MM.1S (cell line): ENCODE results near the gene SEMA6A.

Experiments
- DNase-seq: peaks from one replicate; pipeline ENCODE4 v3.0.0-alpha.2; 2015
- H2AFZ ChIP-seq: fragments of 300-600 bp; sonication (generic); 2 replicates; pipeline ENCODE4 v1.6.0; 2016; ENCODE audit warnings: antibody characterized with exemption, low read length
- H3F3A ChIP-seq: fragments of 300-600 bp; sonication (generic); 2 replicates; pipeline ENCODE4 v1.6.1; 2016; ENCODE audit warnings: mild to moderate bottlenecking, antibody characterized with exemption, low read length, moderate library complexity, mixed read lengths; ENCODE audit not compliant: insufficient read depth
- H3K27ac ChIP-seq: fragments of 300-600 bp; sonication (generic); 2 replicates; pipeline ENCODE4 v1.5.1; 2016; ENCODE audit warnings: mild to moderate bottlenecking, low read length
- H3K27me3 ChIP-seq: fragments of 300-600 bp; sonication (generic); replicated peaks from 2 replicates; pipeline ENCODE4 v1.6.0; 2016; ENCODE audit warnings: low read length; ENCODE audit not compliant: insufficient read depth
- H3K36me3 ChIP-seq: fragments of 300-600 bp; sonication (generic); replicated peaks from 2 replicates; pipeline ENCODE4 v1.6.1; 2016; ENCODE audit warnings: mild to moderate bottlenecking, low read length, mixed read lengths; ENCODE audit not compliant: insufficient read depth
- H3K4me1 ChIP-seq: fragments of 300-600 bp; sonication (generic); 2 replicates; pipeline ENCODE4 v1.6.1; 2016; ENCODE audit warnings: low read length, mixed read lengths
- H3K4me2 ChIP-seq: fragments of 300-600 bp; sonication (generic); 2 replicates; pipeline ENCODE4 v1.6.0; 2016; ENCODE audit warnings: low read depth, low read length
- H3K4me3 ChIP-seq: fragments of 300-600 bp; sonication (generic); 2 replicates; pipeline ENCODE4 v1.5.1; 2016; ENCODE audit warnings: low read length, mixed read lengths
- H3K79me2 ChIP-seq: fragments of 300-600 bp; sonication (generic); 2 replicates; pipeline ENCODE4 v1.6.1; 2016; ENCODE audit warnings: mixed run types, low read length, mixed read lengths
- H3K9ac ChIP-seq: fragments of 300-600 bp; sonication (generic); 2 replicates; pipeline ENCODE4 v1.6.1; 2016; ENCODE audit warnings: low read length, mixed read lengths
- H3K9me2 ChIP-seq: fragments of 300-600 bp; sonication (generic); replicated peaks from 2 replicates; pipeline ENCODE4 v1.6.1; 2016; ENCODE audit warnings: mild to moderate bottlenecking, low read length, mixed read lengths; ENCODE audit not compliant: insufficient read depth
- H3K9me3 ChIP-seq: fragments of 300-600 bp; sonication (generic); replicated peaks from 2 replicates; pipeline ENCODE4 v1.6.1; 2016; ENCODE audit warnings: mild to moderate bottlenecking, low read length, mixed read lengths; ENCODE audit not compliant: insufficient read depth
- H4K20me1 ChIP-seq: fragments of 300-600 bp; sonication (generic); 2 replicates; pipeline ENCODE4 v1.6.1; 2016; ENCODE audit warnings: mild to moderate bottlenecking, low read length, moderate library complexity, mixed read lengths; ENCODE audit not compliant: insufficient read depth
- EZH2 ChIP-seq: fragments of 300-600 bp; sonication (generic); optimal IDR thresholded peaks from 2 replicates; pipeline ENCODE3; 2017; ENCODE audit warnings: low read depth, mild to moderate bottlenecking, antibody characterized with exemption, low read length, mixed read lengths
- EZH2phosphoT487 ChIP-seq: fragments of 300-600 bp; sonication (generic); IDR thresholded peaks from 2 replicates; pipeline ENCODE4 v1.6.1; 2018; ENCODE audit warnings: antibody characterized with exemption, low read length
- TF ChIP-seq, protein P1 (sequence below): fragments of 300-600 bp; sonication (generic); IDR thresholded peaks from 2 replicates; pipeline ENCODE4 v1.5.1; 2016; ENCODE audit warnings: antibody characterized with exemption, low read length, mixed read lengths

Gene SEMA6A

DNA sequence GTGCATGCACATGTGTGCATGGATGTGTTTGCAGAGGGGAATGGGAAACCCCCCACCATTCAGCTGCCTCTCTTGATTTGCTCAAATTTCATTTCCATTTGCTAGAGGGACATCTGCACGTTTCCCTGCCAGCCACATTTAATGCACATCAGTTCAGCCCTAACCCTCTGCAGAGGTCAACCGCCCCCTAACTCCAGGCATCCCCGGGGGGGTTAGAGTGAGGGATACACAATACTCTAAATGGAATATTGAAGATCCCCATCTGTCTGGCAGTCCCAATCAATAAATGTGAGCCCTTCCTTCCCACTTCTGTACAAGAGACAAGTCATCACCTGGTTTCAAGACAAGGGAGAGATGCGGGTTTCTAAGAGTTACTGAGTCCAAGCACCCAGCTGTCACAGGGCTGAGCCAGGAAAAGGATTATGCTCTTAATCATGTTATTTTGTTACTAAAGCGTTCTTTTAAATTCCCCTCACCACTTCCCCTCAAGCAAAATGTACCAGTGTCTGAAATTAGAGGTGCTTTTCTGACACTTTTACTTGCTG is 134.1 kb downstream of the SEMA6A start:
- Histone ChIP-seq H3F3A (no peaks in the 10 kb centered on the region), H3K4me3 (no peak overlapping the region), H3K9me3 (no peaks in the 10 kb centered on the region), H4K20me1 (no peaks in the 10 kb centered on the region), H3K27me3 (no peaks in the 10 kb centered on the region), H3K27ac (no peak overlapping the region), H3K9ac (no peak overlapping the region), H2AFZ (no peak overlapping the region), H3K79me2 (no peaks in the 10 kb centered on the region), H3K4me1 (no peaks in the 10 kb centered on the region), H3K4me2 (no peak overlapping the region), H3K9me2 (no peaks in the 10 kb centered on the region), H3K36me3 (no peaks in the 10 kb centered on the region)
- no peak for DNase-seq
- TF ChIP-seq, protein P1, sequence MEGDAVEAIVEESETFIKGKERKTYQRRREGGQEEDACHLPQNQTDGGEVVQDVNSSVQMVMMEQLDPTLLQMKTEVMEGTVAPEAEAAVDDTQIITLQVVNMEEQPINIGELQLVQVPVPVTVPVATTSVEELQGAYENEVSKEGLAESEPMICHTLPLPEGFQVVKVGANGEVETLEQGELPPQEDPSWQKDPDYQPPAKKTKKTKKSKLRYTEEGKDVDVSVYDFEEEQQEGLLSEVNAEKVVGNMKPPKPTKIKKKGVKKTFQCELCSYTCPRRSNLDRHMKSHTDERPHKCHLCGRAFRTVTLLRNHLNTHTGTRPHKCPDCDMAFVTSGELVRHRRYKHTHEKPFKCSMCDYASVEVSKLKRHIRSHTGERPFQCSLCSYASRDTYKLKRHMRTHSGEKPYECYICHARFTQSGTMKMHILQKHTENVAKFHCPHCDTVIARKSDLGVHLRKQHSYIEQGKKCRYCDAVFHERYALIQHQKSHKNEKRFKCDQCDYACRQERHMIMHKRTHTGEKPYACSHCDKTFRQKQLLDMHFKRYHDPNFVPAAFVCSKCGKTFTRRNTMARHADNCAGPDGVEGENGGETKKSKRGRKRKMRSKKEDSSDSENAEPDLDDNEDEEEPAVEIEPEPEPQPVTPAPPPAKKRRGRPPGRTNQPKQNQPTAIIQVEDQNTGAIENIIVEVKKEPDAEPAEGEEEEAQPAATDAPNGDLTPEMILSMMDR: no peak
- TF ChIP-seq EZH2phosphoT487 (no peak), EZH2 (no peak)

DNA sequence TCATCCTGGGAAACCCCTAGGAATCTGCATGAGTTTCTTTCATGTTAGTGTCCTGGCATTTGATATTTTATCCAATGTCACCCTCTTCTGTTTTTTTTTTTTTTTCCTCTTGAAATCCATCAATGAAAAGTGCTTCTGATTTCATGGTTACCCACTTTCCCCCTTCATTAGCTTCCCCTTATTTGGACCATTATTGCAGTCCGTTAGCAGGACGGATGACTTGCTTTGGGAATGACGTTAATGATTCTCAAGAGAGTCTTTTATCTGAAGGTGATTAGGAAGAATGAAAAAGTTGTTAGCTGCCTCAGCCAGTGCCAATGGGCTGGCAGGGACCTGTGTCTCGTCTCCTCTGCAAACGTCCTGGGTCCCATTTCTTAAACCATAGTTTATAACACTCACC is 134.7 kb downstream of the SEMA6A start:
- Histone ChIP-seq H3K4me1 (no peaks in the 10 kb centered on the region), H3K9me3 (no peaks in the 10 kb centered on the region), H3K4me3 (no peak overlapping the region), H3K36me3 (no peaks in the 10 kb centered on the region), H2AFZ (no peak overlapping the region), H4K20me1 (no peaks in the 10 kb centered on the region), H3K4me2 (no peak overlapping the region), H3F3A (no peaks in the 10 kb centered on the region), H3K27me3 (no peaks in the 10 kb centered on the region), H3K27ac (no peak overlapping the region), H3K79me2 (no peaks in the 10 kb centered on the region), H3K9me2 (no peaks in the 10 kb centered on the region), H3K9ac (no peak overlapping the region)
- no peak for DNase-seq
- no peak for TF ChIP-seq EZH2phosphoT487
- TF ChIP-seq, protein P1: no peak

GRCh38 chr5:116438979-116439554 is 135.6 kb downstream of the SEMA6A start:
- H4K20me1 ChIP-seq: no peaks in the 10 kb centered on the region
- no peak overlapping the region for H3K4me2 ChIP-seq
- no peaks in the 10 kb centered on the region for H3K27me3 ChIP-seq
- H3F3A ChIP-seq: no peaks in the 10 kb centered on the region
- no peaks in the 10 kb centered on the region for H3K4me1 ChIP-seq
- no peak overlapping the region for H3K9ac ChIP-seq
- no peaks in the 10 kb centered on the region for H3K36me3 ChIP-seq
- no peak overlapping the region for H3K4me3 ChIP-seq
- H3K79me2 ChIP-seq: no peaks in the 10 kb centered on the region
- no peaks in the 10 kb centered on the region for H3K9me3 ChIP-seq
- no peak overlapping the region for H2AFZ ChIP-seq
- no peaks in the 10 kb centered on the region for H3K9me2 ChIP-seq
- TF ChIP-seq EZH2phosphoT487 (no peak), EZH2 (no peak)
- TF ChIP-seq, protein P1: no peak
- DNase-seq: no peak
- H3K27ac ChIP-seq: no peak overlapping the region
